ENCODE results near the gene HUWE1. TPM values are rescaled to one million over a fixed set of nuclear protein-coding genes. Genes with fewer than 3 reads are reported as not detected.

HUWE1 gene
- total RNA-seq, 1 experiment from 2014 or later, result 222 TPM

GRCh38 chrX:53694642-53695041 lies 8.1 kb upstream of the HUWE1 start:
- Histone ChIP-seq H3K36me3 (ENCODE audit: insufficient read depth, low read length, poor library complexity, severe bottlenecking) (no peaks in the 10 kb centered on the region), H3K4me1 (ENCODE audit: insufficient read depth, low read length, poor library complexity, severe bottlenecking) (no peaks in the 10 kb centered on the region), H3K9me3 (ENCODE audit: low read depth, low read length, poor library complexity, severe bottlenecking) (no peaks in the 10 kb centered on the region), H3K4me3 (ENCODE audit: low read depth, low read length, poor library complexity, severe bottlenecking) (no peak overlapping the region), H3K27me3 (replicated peaks; ENCODE audit: insufficient read depth, low read depth, low read length, poor library complexity) (no peaks in the 10 kb centered on the region), H3K27ac (ENCODE audit: low read depth, low read length, poor library complexity, severe bottlenecking) (no peak overlapping the region)
- TF ChIP-seq EZH2 (IDR thresholded peaks at IDR 0.05; ENCODE audit: borderline replicate concordance, low read depth, low read length, poor library complexity, severe bottlenecking) (no peak), CTCF (conservative IDR thresholded peaks at IDR 0.05; ENCODE audit: low read depth, low read length) (no peak)
- intact Hi-C loops (cut with micrococcal nuclease; ENCODE audit: unreplicated experiment), result no loop called here
- ChIA-PET POLR2A (ENCODE audit: low non-redundant PET) (interaction anchor here (1.2 kb wide), 1 partner anchor 11 kb away, joined by 8 read pairs; no protein-coding TSS in a partner anchor), CTCF (no interaction called here)
- no TSS peak for BruUV-seq (replicated peaks)
- no peak for DNase-seq (ENCODE audit: low spot score)

GRCh38 chrX:53688300-53688699 lies 1.8 kb upstream of the HUWE1 start:
- TF ChIP-seq EZH2 (IDR thresholded peaks at IDR 0.05; ENCODE audit: borderline replicate concordance, low read depth, low read length, poor library complexity, severe bottlenecking) (no peak), CTCF (conservative IDR thresholded peaks at IDR 0.05; ENCODE audit: low read depth, low read length) (no peak)
- ChIA-PET POLR2A (ENCODE audit: low non-redundant PET) (no interaction called here), CTCF (no interaction called here)
- intact Hi-C loops (cut with micrococcal nuclease; ENCODE audit: unreplicated experiment), result loop anchor here (10.0 kb wide), 1 partner anchor 147 kb away; no protein-coding TSS in a partner anchor
- Histone ChIP-seq H3K36me3 (ENCODE audit: insufficient read depth, low read length, poor library complexity, severe bottlenecking) (no peaks in the 10 kb centered on the region), H3K27ac (ENCODE audit: low read depth, low read length, poor library complexity, severe bottlenecking) (no peak overlapping the region), H3K9me3 (ENCODE audit: low read depth, low read length, poor library complexity, severe bottlenecking) (no peaks in the 10 kb centered on the region), H3K27me3 (replicated peaks; ENCODE audit: insufficient read depth, low read depth, low read length, poor library complexity) (no peaks in the 10 kb centered on the region), H3K4me1 (ENCODE audit: insufficient read depth, low read length, poor library complexity, severe bottlenecking) (no peaks in the 10 kb centered on the region), H3K4me3 (ENCODE audit: low read depth, low read length, poor library complexity, severe bottlenecking) (no peak overlapping the region)
- BruUV-seq (replicated peaks), result no TSS peak
- DNase-seq (ENCODE audit: low spot score), result no peak

GRCh38 chrX:53685711-53686110 lies 808 bp downstream of the HUWE1 start:
- POLR2A ChIA-PET (ENCODE audit: low non-redundant PET), result no interaction called here
- CTCF ChIA-PET, result no interaction called here
- Histone ChIP-seq H3K9me3 (ENCODE audit: low read depth, low read length, poor library complexity, severe bottlenecking) (no peaks in the 10 kb centered on the region), H3K27me3 (replicated peaks; ENCODE audit: insufficient read depth, low read depth, low read length, poor library complexity) (no peaks in the 10 kb centered on the region), H3K36me3 (ENCODE audit: insufficient read depth, low read length, poor library complexity, severe bottlenecking) (peaks cover 4% of the 10 kb centered on the region), H3K27ac (ENCODE audit: low read depth, low read length, poor library complexity, severe bottlenecking) (peak overlapping the region; percentile 87), H3K4me3 (ENCODE audit: low read depth, low read length, poor library complexity, severe bottlenecking) (peak overlapping the region; percentile 67), H3K4me1 (ENCODE audit: insufficient read depth, low read length, poor library complexity, severe bottlenecking) (no peaks in the 10 kb centered on the region)
- intact Hi-C loops (cut with micrococcal nuclease; ENCODE audit: unreplicated experiment), result loop anchor here (10.0 kb wide), 1 partner anchor 149 kb away; no protein-coding TSS in a partner anchor
- DNase-seq (ENCODE audit: low spot score), result no peak
- TF ChIP-seq CTCF (conservative IDR thresholded peaks at IDR 0.05; ENCODE audit: low read depth, low read length) (no peak), EZH2 (IDR thresholded peaks at IDR 0.05; ENCODE audit: borderline replicate concordance, low read depth, low read length, poor library complexity, severe bottlenecking) (no peak)
- no TSS peak for BruUV-seq (replicated peaks)

Measured in A673 (cell line).